GM06990 (cell line): Measurements from ENCODE around the gene GET4.
A peak's percentile ranks its signal among the peaks of the same experiment; 100 is the strongest.

ENCODE experiments used
- DNase-seq: peaks from one replicate; pipeline ENCODE4 v3.0.0-alpha.2; 2011; ENCODE audit not compliant: insufficient read length; ENCODE audit errors: extremely low read depth
- H3K27me3 ChIP-seq: replicated peaks from 2 replicates; pipeline ENCODE4 v1.6.0; 2011; ENCODE audit warnings: low read length; ENCODE audit not compliant: control insufficient read depth, insufficient read depth
- H3K36me3 ChIP-seq: 2 replicates; pipeline ENCODE4 v1.5.1; 2011; ENCODE audit warnings: low read length; ENCODE audit not compliant: control insufficient read depth, insufficient read depth
- H3K4me3 ChIP-seq: replicated peaks from 2 replicates; pipeline ENCODE4 v1.5.1; 2011; ENCODE audit warnings: low read depth, mild to moderate bottlenecking, control low read depth, low read length
- TF ChIP-seq, protein P1 (sequence below): IDR thresholded peaks from 2 replicates; pipeline ENCODE4 v1.5.1; 2011; ENCODE audit warnings: low read length, control low read depth, mild to moderate bottlenecking, inconsistent platforms; ENCODE audit not compliant: insufficient read depth, poor library complexity, severe bottlenecking

Gene GET4

DNA sequence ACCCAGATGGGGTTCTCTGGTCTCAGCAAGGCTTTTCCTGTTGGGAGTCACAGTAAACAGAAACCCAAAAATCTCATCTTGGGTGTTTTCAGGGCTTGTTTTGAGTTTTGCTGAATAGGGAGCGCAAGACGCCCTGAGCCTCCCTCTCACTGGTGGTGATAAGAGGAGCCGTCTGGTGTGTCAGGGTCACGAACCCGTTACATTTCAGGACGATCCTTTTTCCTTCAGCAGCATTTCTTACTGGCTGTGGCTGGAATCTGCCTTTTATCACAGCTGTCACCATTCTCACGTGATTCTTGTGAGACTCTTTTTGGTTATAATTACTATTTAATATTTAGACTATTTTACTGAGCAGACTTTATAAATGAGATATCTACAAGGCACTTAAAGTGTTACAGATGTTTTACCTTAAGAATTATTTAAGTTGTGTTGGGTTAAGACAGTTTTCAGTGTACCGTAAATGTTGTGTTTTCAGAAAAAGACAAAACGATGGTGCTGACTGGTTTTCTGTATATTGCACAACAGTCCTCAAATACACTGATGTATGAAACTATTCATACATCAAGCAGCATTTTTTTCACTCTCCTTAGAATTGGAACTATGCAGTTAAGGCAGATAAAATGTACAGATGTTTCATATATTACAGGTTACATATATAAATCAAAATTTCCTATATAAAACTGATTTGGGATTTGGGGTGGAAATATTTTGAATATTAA lies 2.2 kb upstream of the GET4 start:
- Histone ChIP-seq H3K27me3 (no peaks in the 10 kb centered on the region), H3K4me3 (no peak overlapping the region), H3K36me3 (peaks cover 9% of the 10 kb centered on the region)
- no peak for DNase-seq
- TF ChIP-seq, protein P1, sequence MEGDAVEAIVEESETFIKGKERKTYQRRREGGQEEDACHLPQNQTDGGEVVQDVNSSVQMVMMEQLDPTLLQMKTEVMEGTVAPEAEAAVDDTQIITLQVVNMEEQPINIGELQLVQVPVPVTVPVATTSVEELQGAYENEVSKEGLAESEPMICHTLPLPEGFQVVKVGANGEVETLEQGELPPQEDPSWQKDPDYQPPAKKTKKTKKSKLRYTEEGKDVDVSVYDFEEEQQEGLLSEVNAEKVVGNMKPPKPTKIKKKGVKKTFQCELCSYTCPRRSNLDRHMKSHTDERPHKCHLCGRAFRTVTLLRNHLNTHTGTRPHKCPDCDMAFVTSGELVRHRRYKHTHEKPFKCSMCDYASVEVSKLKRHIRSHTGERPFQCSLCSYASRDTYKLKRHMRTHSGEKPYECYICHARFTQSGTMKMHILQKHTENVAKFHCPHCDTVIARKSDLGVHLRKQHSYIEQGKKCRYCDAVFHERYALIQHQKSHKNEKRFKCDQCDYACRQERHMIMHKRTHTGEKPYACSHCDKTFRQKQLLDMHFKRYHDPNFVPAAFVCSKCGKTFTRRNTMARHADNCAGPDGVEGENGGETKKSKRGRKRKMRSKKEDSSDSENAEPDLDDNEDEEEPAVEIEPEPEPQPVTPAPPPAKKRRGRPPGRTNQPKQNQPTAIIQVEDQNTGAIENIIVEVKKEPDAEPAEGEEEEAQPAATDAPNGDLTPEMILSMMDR = no peak

DNA sequence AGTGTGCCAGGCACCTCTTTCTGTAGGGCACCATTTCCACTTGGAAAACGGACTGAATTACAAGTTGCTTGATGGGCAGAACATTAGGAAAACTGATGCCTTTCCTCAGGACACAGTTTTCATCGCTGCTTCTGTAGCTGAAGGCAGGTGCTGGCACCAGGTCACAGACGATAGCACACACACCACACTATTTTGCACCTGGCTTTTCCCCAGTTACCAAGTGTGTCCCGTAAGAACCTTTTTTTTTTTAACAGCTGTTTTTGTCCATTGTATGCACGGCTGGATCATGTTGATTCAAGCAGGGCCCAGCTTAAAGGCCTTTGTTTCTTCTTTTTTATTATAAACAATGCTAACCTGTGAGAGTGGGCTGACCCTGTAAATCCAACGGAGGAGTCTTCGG lies 1.3 kb upstream of the GET4 start:
- Histone ChIP-seq H3K36me3 (peaks cover 6% of the 10 kb centered on the region), H3K4me3 (no peak overlapping the region)

DNA sequence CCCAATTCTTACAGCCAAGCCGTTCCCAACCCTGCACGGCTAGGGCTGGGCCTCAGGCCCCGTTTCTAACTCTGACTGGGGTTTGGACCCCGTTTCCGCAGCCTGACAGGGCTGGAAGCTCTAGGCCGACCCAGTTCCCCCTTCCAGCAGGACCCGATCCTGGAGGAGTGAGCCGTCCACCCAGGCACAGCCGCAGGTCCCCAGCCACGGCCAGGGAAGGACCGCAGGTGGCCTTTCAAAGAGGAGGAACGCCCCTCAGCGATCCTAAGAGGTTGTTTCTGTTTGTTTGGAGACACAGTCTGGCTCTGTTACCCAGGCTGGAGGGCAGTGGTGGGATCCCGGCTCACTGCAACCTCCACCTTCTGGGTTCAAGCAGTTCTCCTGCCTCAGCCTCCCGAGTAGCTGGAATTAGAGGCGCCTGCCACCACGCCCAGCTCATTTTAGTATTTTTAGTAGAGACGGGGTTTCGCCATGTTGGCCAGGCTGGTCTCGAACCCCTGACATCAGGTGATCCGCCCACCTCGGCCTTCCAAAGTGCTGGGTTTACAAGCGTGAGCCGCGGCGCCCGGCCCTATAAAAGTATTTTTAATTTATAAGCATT lies 778 bp upstream of the GET4 start:
- H3K36me3 ChIP-seq = peaks cover 8% of the 10 kb centered on the region
- no peaks in the 10 kb centered on the region for H3K27me3 ChIP-seq
- no peak for DNase-seq
- TF ChIP-seq, protein P1 = no peak
- H3K4me3 ChIP-seq = peak overlapping the region; percentile 38

More for the DNA sequence above, 1.3 kb upstream of the GET4 start:
- no peak for DNase-seq
- TF ChIP-seq, protein P1 = no peak
- no peaks in the 10 kb centered on the region for H3K27me3 ChIP-seq

DNA sequence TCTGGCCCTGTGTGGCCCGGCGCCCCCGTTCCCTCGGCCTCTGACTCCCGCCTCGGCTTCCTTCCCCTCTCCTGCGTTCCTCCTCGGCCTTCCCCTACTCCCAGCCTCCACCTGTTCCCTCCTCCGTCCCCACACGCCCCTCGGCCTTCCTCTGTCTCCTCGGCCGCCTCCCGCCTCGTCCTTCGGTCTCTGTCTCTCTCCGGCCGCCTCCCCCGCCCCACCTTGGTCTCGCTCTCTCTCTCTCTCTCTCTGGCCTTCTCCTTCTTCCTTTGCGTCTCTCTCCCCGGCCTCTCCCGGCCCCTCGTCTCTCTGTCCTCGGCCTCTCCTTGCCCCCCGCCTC lies 588 bp downstream of the GET4 start:
- Histone ChIP-seq H3K4me3 (peak overlapping the region; percentile 77), H3K36me3 (peaks cover 10% of the 10 kb centered on the region), H3K27me3 (no peaks in the 10 kb centered on the region)
- no peak for DNase-seq
- TF ChIP-seq, protein P1 = no peak

DNA sequence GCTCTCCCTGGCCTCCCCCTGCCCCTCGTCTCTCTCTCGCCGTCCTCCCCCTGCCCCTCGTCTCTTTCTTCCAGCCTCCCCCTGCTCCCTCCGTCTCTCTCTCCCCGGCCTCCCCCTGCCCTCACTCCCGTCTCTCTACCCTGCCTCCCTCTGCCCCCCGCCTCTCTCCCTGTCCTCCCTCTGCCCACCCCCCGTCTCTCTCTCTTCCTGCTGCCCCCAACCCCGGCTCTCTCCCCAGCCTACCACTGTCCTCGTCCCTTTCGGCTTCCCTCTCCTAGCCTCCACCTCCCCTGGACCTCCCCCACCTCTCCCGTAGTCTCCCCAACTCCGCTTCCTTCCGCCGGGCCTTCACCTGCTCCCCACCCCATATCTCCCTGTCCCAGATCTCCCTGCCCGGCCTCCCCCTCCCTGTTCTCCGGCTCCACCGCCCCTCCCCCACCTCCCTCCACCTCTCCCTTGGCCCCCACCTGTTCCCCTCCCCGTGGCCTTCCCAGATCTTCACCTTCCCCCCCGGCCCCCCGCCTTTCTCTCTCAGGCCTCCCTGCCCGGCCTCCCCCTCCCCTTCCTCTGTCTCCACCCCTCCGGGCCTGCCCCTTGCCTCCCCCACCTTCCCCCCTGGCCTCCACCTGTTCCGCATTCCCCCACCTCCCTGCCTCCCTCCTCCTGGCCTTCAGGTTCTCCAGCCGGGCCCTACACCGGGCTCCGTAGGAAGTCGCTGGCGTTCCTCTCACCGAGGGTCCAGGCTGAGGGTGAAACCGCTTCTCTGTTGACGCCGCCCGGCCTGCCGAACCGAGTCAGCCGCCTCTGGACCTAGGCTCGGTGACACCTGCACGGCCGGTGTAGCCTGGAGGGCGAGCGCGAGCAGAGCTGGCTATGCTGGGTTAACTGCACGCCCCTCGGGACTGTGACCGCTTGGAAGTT lies 1.2 kb downstream of the GET4 start:
- TF ChIP-seq, protein P1 = no peak
- H3K27me3 ChIP-seq = no peaks in the 10 kb centered on the region
- no peak for DNase-seq
- H3K36me3 ChIP-seq = peaks cover 5% of the 10 kb centered on the region
- H3K4me3 ChIP-seq = peak overlapping the region; percentile 77
